ENCODE data around the gene ALPG.
"Not testable (repeated sequence)": the region's sequence is repeated elsewhere in the genome, so short reads cannot be mapped to it uniquely, and the experiment has no call there.

Gene ALPG

GRCh38 chr2:232365621-232366321 lies 40.9 kb upstream of the ALPG start:
- peak; percentile 49 for DNase-seq
- TF ChIP-seq, protein P1, sequence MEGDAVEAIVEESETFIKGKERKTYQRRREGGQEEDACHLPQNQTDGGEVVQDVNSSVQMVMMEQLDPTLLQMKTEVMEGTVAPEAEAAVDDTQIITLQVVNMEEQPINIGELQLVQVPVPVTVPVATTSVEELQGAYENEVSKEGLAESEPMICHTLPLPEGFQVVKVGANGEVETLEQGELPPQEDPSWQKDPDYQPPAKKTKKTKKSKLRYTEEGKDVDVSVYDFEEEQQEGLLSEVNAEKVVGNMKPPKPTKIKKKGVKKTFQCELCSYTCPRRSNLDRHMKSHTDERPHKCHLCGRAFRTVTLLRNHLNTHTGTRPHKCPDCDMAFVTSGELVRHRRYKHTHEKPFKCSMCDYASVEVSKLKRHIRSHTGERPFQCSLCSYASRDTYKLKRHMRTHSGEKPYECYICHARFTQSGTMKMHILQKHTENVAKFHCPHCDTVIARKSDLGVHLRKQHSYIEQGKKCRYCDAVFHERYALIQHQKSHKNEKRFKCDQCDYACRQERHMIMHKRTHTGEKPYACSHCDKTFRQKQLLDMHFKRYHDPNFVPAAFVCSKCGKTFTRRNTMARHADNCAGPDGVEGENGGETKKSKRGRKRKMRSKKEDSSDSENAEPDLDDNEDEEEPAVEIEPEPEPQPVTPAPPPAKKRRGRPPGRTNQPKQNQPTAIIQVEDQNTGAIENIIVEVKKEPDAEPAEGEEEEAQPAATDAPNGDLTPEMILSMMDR (IDR thresholded peaks at IDR 0.05; ENCODE audit: low read depth, low read length), result peak; percentile 46
- Histone ChIP-seq H3K9me3 (no peaks in the 10 kb centered on the region), H3K27me3 (no peaks in the 10 kb centered on the region), H3K4me1 (no peaks in the 10 kb centered on the region), H3K4me3 (ENCODE audit: low read depth, low read length) (no peak overlapping the region), H3K36me3 (no peaks in the 10 kb centered on the region)

DNA sequence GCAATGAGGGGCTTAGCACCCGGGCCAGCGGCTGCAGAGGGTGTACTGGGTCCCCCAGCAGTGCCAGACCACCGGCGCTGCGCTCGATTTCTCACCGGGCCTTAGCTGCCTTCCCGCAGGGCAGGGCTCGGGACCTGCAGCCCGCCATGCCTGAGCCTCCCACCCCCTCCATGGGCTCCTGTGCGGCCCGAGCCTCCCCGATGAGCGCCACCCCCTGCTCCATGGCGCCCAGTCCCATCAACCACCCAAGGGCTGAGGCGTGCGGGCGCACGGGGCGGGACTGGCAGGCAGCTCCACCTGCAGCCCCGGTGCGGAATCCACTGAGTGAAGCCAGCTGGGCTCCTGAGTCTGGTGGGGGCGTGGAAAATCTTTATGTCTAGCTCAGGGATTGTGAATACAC lies 40.2 kb upstream of the ALPG start:
- H3K4me1 ChIP-seq; H3K4me3 ChIP-seq (ENCODE audit: low read depth, low read length); DNase-seq; H3K27me3 ChIP-seq; H3K9me3 ChIP-seq; H3K36me3 ChIP-seq: not testable (repeated sequence)

DNA sequence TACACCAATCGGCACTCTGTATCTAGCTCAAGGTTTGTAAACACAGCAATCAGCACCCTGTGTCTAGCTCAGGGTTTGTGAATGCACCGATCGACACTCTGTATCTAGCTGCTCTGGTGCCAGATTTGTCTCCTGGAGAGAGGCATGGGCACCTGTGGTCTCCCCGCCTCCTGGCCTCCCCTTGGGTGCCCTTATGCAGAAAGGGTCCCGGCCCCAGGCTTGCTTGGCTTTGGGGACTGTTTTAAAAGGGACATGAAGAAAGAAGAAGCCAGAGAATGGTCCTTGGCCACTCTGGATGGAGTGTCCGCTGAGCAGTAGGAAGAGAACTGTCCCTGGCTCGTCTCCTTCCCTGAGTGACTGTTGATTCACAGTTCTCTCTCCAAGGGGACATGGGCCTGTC lies 39.6 kb upstream of the ALPG start:
- DNase-seq, result no peak
- TF ChIP-seq, protein P1 (IDR thresholded peaks at IDR 0.05; ENCODE audit: low read depth, low read length), result no peak
- H3K36me3 ChIP-seq, result no peaks in the 10 kb centered on the region
- no peaks in the 10 kb centered on the region for H3K27me3 ChIP-seq
- no peaks in the 10 kb centered on the region for H3K4me1 ChIP-seq
- H3K9me3 ChIP-seq, result no peaks in the 10 kb centered on the region
- no peak overlapping the region for H3K4me3 ChIP-seq (ENCODE audit: low read depth, low read length)

DNA sequence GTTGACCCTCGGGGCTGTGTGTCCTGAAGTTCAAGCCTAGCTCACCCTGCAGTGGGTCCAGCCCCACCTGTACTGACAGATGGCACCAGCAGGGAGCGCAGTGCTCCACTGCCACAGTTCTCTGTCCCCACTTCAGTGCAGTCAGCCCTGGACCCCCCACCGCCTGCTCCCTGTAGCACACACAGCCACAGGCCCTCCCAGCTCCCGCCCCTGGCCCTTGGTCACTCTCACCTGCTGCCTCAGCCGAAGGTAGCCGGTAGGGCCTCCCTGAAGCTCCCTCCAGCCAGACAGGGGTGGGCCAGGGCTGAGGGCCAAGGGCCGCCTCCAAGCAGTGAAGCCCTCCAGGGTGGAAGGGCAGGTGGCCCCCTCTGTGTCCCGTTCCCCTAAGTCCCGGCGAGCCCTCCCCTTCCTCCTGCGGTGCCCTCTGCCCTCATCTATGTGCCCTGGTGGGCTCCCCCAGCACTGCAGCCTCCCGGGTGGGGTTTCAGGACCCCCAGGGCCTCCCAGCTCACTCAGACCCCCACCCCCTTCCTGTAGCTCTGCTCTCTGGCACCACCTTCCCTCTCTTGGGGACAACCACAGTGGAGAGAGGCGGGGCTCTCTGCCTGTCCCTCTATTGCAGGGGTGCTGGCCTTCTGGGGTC lies 38.9 kb upstream of the ALPG start:
- Histone ChIP-seq H3K4me3 (ENCODE audit: low read depth, low read length) (no peak overlapping the region), H3K27me3 (no peaks in the 10 kb centered on the region), H3K36me3 (no peaks in the 10 kb centered on the region), H3K9me3 (no peaks in the 10 kb centered on the region), H3K4me1 (no peaks in the 10 kb centered on the region)
- no peak for DNase-seq
- TF ChIP-seq, protein P1 (IDR thresholded peaks at IDR 0.05; ENCODE audit: low read depth, low read length), result peak; percentile 32

- TF ChIP-seq, protein P1 (IDR thresholded peaks at IDR 0.05; ENCODE audit: low read depth, low read length), result no peak
- Histone ChIP-seq H3K27me3 (no peaks in the 10 kb centered on the region), H3K9me3 (no peaks in the 10 kb centered on the region), H3K36me3 (no peaks in the 10 kb centered on the region), H3K4me3 (ENCODE audit: low read depth, low read length) (no peak overlapping the region), H3K4me1 (no peaks in the 10 kb centered on the region)
- DNase-seq, result no peak
These were observed 38.3 kb upstream of the ALPG start for GRCh38 chr2:232368311-232368731.

GRCh38 chr2:232369126-232369951 lies 37.3 kb upstream of the ALPG start:
- TF ChIP-seq, protein P1 (IDR thresholded peaks at IDR 0.05; ENCODE audit: low read depth, low read length), result no peak
- H3K9me3 ChIP-seq, result no peaks in the 10 kb centered on the region
- H3K4me1 ChIP-seq, result no peaks in the 10 kb centered on the region
- H3K4me3 ChIP-seq (ENCODE audit: low read depth, low read length), result no peak overlapping the region
- H3K27me3 ChIP-seq, result no peaks in the 10 kb centered on the region; the same call in 1 of the 2 replicates
- no peaks in the 10 kb centered on the region for H3K36me3 ChIP-seq
- no peak for DNase-seq

DNA sequence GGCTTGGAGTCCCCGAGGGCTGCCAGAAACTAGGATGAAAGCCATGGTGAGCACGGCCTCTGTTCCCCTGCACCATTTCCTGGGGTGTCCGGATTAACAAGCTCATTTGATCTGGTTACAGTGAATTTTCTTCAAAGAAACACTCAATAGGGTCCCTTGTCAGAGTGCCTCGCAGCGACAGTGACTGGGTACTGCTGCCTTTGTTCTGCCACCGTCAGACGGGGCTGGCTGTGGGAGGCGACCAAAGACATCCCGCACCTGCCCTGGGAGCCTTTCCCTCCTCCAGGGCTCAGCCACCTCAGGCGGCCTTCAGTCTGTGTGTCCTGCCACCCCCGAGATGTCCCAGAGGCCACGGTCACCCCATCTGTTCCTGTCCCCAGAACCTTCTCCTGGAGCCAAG lies 36.6 kb upstream of the ALPG start:
- DNase-seq; H3K4me3 ChIP-seq (ENCODE audit: low read depth, low read length); H3K4me1 ChIP-seq; H3K36me3 ChIP-seq; H3K27me3 ChIP-seq; H3K9me3 ChIP-seq: not testable (repeated sequence)
